ENCODE results near the gene HK1.
"Not testable (repeated sequence)": the region's sequence is repeated elsewhere in the genome, so short reads cannot be mapped to it uniquely, and the experiment has no call there.

Gene HK1

GRCh38 chr10:69328380-69328735, 50.1 kb downstream of the HK1 start:
- DNase-seq (ENCODE audit: low spot score): no peak

GRCh38 chr10:69328888-69329287, 50.6 kb downstream of the HK1 start:
- not testable (repeated sequence) for DNase-seq (ENCODE audit: low spot score)

- DNase-seq (ENCODE audit: low spot score): no peak
Observed at GRCh38 chr10:69329721-69330178, 51.5 kb downstream of the HK1 start.

GRCh38 chr10:69331161-69331560, 52.9 kb downstream of the HK1 start:
- no peak for DNase-seq (ENCODE audit: low spot score)

- DNase-seq (ENCODE audit: low spot score): no peak
Observed at GRCh38 chr10:69332278-69333010, 54.1 kb downstream of the HK1 start.

GRCh38 chr10:69333205-69333604, 54.9 kb downstream of the HK1 start:
- no peak for DNase-seq (ENCODE audit: low spot score)

GRCh38 chr10:69333865-69334301, 55.6 kb downstream of the HK1 start:
- not testable (repeated sequence) for DNase-seq (ENCODE audit: low spot score)

- DNase-seq (ENCODE audit: low spot score): no peak
Observed at GRCh38 chr10:69334302-69335062, 56.2 kb downstream of the HK1 start.

GRCh38 chr10:69335063-69335587, 56.8 kb downstream of the HK1 start:
- no peak for DNase-seq (ENCODE audit: low spot score)

GRCh38 chr10:69335613-69336012, 57.3 kb downstream of the HK1 start:
- no peak for DNase-seq (ENCODE audit: low spot score)

- no peak for DNase-seq (ENCODE audit: low spot score)
Observed at GRCh38 chr10:69336952-69337295, 58.6 kb downstream of the HK1 start.

GRCh38 chr10:69337296-69338132, 59.2 kb downstream of the HK1 start:
- DNase-seq (ENCODE audit: low spot score): no peak

GRCh38 chr10:69338133-69338456, 59.8 kb downstream of the HK1 start:
- no peak for DNase-seq (ENCODE audit: low spot score)

GRCh38 chr10:69338547-69339450, 60.5 kb downstream of the HK1 start:
- no peak for DNase-seq (ENCODE audit: low spot score)

GRCh38 chr10:69340695-69341094, 62.4 kb downstream of the HK1 start:
- DNase-seq (ENCODE audit: low spot score): no peak

- DNase-seq (ENCODE audit: low spot score): no peak
Observed at GRCh38 chr10:69343905-69344304, 65.6 kb downstream of the HK1 start.

GRCh38 chr10:69344591-69345252, 66.4 kb downstream of the HK1 start:
- no peak for DNase-seq (ENCODE audit: low spot score)

GRCh38 chr10:69345402-69345801, 67.1 kb downstream of the HK1 start:
- DNase-seq (ENCODE audit: low spot score): no peak

- DNase-seq (ENCODE audit: low spot score): no peak
Observed at GRCh38 chr10:69345890-69346474, 67.7 kb downstream of the HK1 start.

GRCh38 chr10:69346776-69347175, 68.5 kb downstream of the HK1 start:
- no peak for DNase-seq (ENCODE audit: low spot score)

All from left forelimb (tissue), 1 donor.